B cell (primary cell): ENCODE data around the gene EIF4E2. TPM values are rescaled to one million over a fixed set of nuclear protein-coding genes. Genes with fewer than 3 reads are reported as not detected.

ENCODE experiments used
- ATAC-seq: fragments of 200-7000 bp; cut with Tn5 transposase; one replicate; pipeline ENCODE4 v1.10.0; 2021; ENCODE audit warnings: low read depth, mild to moderate bottlenecking, moderate number of reproducible peaks, moderate library complexity
- CTCF ChIA-PET: fragments of 350-600 bp; sonication (Branson Sonifier 250); formaldehyde crosslinking; loops from one replicate; lab custom pipeline; 2021; ENCODE audit warnings: antibody characterized with exemption, inconsistent platforms; lab: Charles Lee
- POLR2A ChIA-PET: fragments of 350-600 bp; sonication (Branson Sonifier 250); formaldehyde crosslinking; loops from one replicate; lab custom pipeline; 2021; ENCODE audit warnings: antibody characterized with exemption; lab: Charles Lee
- DNase-seq: peaks from one replicate; pipeline ENCODE4 v3.0.0; 2013
- H2AFZ ChIP-seq: 2 replicates; pipeline ENCODE4 v1.6.1; 2012; ENCODE audit warnings: mild to moderate bottlenecking, low read depth, low read length; ENCODE audit not compliant: insufficient read depth, poor library complexity, severe bottlenecking
- H3K27ac ChIP-seq, 2 donors: 1 replicate in 1 of 2; 2 replicates in 1 of 2; pipeline ENCODE4 v1.5.1; 2012 to 2013; ENCODE audit warnings: low read length in 2 of 2, mild to moderate bottlenecking in 2 of 2, moderate library complexity in 1 of 2
- H3K27me3 ChIP-seq, 4 experiments: fragments of 200-600 bp in 1 of 4; sonication (generic) in 1 of 4; replicated peaks in 1 of 4; 1 replicate in 2 of 4; 2 replicates in 2 of 4; pipeline versions ENCODE4 v1.6.1 to v1.7.0; 2013 to 2016; ENCODE audit warnings: low read length in 3 of 4, mild to moderate bottlenecking in 2 of 4, mixed read lengths in 1 of 4, moderate library complexity in 1 of 4; ENCODE audit not compliant: insufficient read depth in 4 of 4, control insufficient read depth in 3 of 4; ENCODE audit errors: control extremely low read depth in 1 of 4
- H3K36me3 ChIP-seq, 2 experiments: replicated peaks in 1 of 2; 1 replicate in 1 of 2; 2 replicates in 1 of 2; pipeline versions ENCODE4 v1.6.1 to v1.7.1; 2013; ENCODE audit warnings: low read length in 1 of 2; ENCODE audit not compliant: insufficient read depth in 2 of 2, control insufficient read depth in 1 of 2; ENCODE audit errors: control extremely low read depth in 1 of 2, extremely low read depth in 1 of 2
- H3K4me1 ChIP-seq, 2 donors: fragments of 200-600 bp in 1 of 2; sonication (generic) in 1 of 2; 1 replicate in 1 of 2; 2 replicates in 1 of 2; pipeline versions ENCODE4 v1.5.1 to v1.6.1; 2013 to 2017; ENCODE audit warnings: low read length in 2 of 2; ENCODE audit not compliant: control insufficient read depth in 2 of 2, insufficient read depth in 2 of 2
- H3K4me2 ChIP-seq: replicated peaks from 2 replicates; pipeline ENCODE3; 2012; ENCODE audit warnings: mild to moderate bottlenecking, low read depth, low read length; ENCODE audit not compliant: poor library complexity, severe bottlenecking
- H3K4me3 ChIP-seq, 5 experiments: fragments of 200-600 bp in 1 of 5; sonication (generic) in 1 of 5; 1 replicate in 3 of 5; 2 replicates in 2 of 5; pipeline versions ENCODE4 v1.5.1 to v1.7.0; 2011 to 2016; ENCODE audit warnings: low read length in 4 of 5, mild to moderate bottlenecking in 4 of 5, low read depth in 2 of 5, control low read depth in 1 of 5, moderate library complexity in 1 of 5; ENCODE audit not compliant: insufficient read depth in 1 of 5; ENCODE audit errors: control extremely low read depth in 1 of 5, extremely low read depth in 1 of 5
- H3K79me2 ChIP-seq: fragments of 200-600 bp; sonication (generic); one replicate; pipeline ENCODE4 v1.6.0; 2016; ENCODE audit warnings: low read length; ENCODE audit not compliant: control insufficient read depth, insufficient read depth
- H3K9ac ChIP-seq: fragments of 200-600 bp; sonication (generic); 2 replicates; pipeline ENCODE4 v1.6.1; 2017; ENCODE audit warnings: mild to moderate bottlenecking, low read length, moderate library complexity
- H3K9me3 ChIP-seq, 3 donors: one replicate each; pipeline versions ENCODE4 v1.6.1 to v1.7.1; 2013; ENCODE audit warnings: low read length in 2 of 3; ENCODE audit not compliant: control insufficient read depth in 2 of 3, insufficient read depth in 1 of 3; ENCODE audit errors: control extremely low read depth in 1 of 3
- H4K20me1 ChIP-seq: 2 replicates; pipeline ENCODE4 v1.6.0; 2012; ENCODE audit warnings: mild to moderate bottlenecking, low read length; ENCODE audit not compliant: insufficient read depth, control insufficient read depth, poor library complexity, severe bottlenecking
- H3K27ac Mint-ChIP-seq: one replicate; pipeline ENCODE4 v1.8.0; 2021; ENCODE audit warnings: mixed read lengths
- H3K27me3 Mint-ChIP-seq: one replicate; pipeline ENCODE4 v1.8.0; 2021; ENCODE audit warnings: mixed read lengths
- H3K4me1 Mint-ChIP-seq: one replicate; pipeline ENCODE4 v1.8.0; 2021; ENCODE audit warnings: mixed read lengths
- H3K4me3 Mint-ChIP-seq: one replicate; pipeline ENCODE4 v1.8.0; 2021; ENCODE audit warnings: mixed read lengths
- H3K9me3 Mint-ChIP-seq: one replicate; pipeline ENCODE4 v1.8.0; 2022; ENCODE audit warnings: mixed read lengths; ENCODE audit not compliant: insufficient read depth
- CTCF ChIP-seq: fragments of 200-600 bp; IDR thresholded peaks from one replicate; pipeline ENCODE4 v1.8.0; 2022; ENCODE audit warnings: antibody characterized with exemption, mild to moderate bottlenecking
- EZH2 ChIP-seq: IDR thresholded peaks from 2 replicates; pipeline ENCODE4 v1.6.1; 2012; ENCODE audit warnings: borderline replicate concordance, low read depth, mild to moderate bottlenecking, moderate library complexity, low read length; ENCODE audit not compliant: insufficient read depth, poor library complexity, severe bottlenecking
- WGBS: methylation state at CpG from one replicate; pipeline ENCODE4 v1.1.5; 2013; ENCODE audit warnings: missing lambda C conversion rate; ENCODE audit not compliant: insufficient coverage; 5-methylcytosine and 5-hydroxymethylcytosine counted together
- intact Hi-C: fragments of 100-400 bp; cut with micrococcal nuclease; formaldehyde crosslinking; loops from one replicate; pipeline ENCODE4 v1.10.0; 2022
- polyA plus RNA-seq: library from polyadenylated mRNA; depleted of rRNA; stranded (reverse); fragments of >200 nt; gene quantifications from 2 replicates; pipeline ENCODE4 v1.2.3, GENCODE V29; 2012
- total RNA-seq, 2 donors: library from RNA; stranded (reverse); fragments of 120-200 nt in 1 of 2; gene quantifications; 1 replicate in 1 of 2; 2 replicates in 1 of 2; pipeline versions ENCODE4 v1.2.3 to v1.2.4, GENCODE V29; 2013 to 2022

EIF4E2 gene
- total and polyA plus RNA-seq, 2 donors (not counting 1 experiment from before 2014, with no cell fraction given): 17.9 to 67.0 TPM

GRCh38 chr2:232593982-232594381, 43.5 kb downstream of the EIF4E2 start:
- no peak overlapping the region for H2AFZ ChIP-seq
- POLR2A ChIA-PET: no interaction called here
- Mint-ChIP-seq H3K9me3 (peaks cover 3% of the 10 kb centered on the region), H3K4me1 (no peaks in the 10 kb centered on the region), H3K4me3 (no peak overlapping the region), H3K27me3 (no peaks in the 10 kb centered on the region), H3K27ac (no peak overlapping the region)
- WGBS: 86% methylated on average over 4 of the region's 7 CpGs
- no peaks in the 10 kb centered on the region for H3K79me2 ChIP-seq
- DNase-seq (no peak), ATAC-seq (no peak)
- no peaks in the 10 kb centered on the region for H3K27me3 ChIP-seq
- no peaks in the 10 kb centered on the region for H3K36me3 ChIP-seq
- intact Hi-C loops: no loop called here
- H3K4me3 ChIP-seq: no peak overlapping the region
- no peaks in the 10 kb centered on the region for H4K20me1 ChIP-seq
- CTCF ChIA-PET: no interaction called here
- peaks cover 0 to 7% (median 0%) of the 10 kb centered on the region in 3 donors for H3K9me3 ChIP-seq
- no peaks in the 10 kb centered on the region for H3K4me1 ChIP-seq
- H3K27ac ChIP-seq: no peak overlapping the region
- no peak overlapping the region for H3K9ac ChIP-seq
- no peak overlapping the region for H3K4me2 ChIP-seq
- TF ChIP-seq EZH2: no peak
- TF ChIP-seq CTCF: no peak

- Mint-ChIP-seq H3K27ac (no peak overlapping the region), H3K27me3 (no peaks in the 10 kb centered on the region), H3K4me3 (no peak overlapping the region), H3K9me3 (peaks cover 3% of the 10 kb centered on the region), H3K4me1 (no peaks in the 10 kb centered on the region)
- TF ChIP-seq EZH2 (no peak), CTCF (no peak)
- H3K4me3 ChIP-seq: no peak overlapping the region
- H3K27me3 ChIP-seq: no peaks in the 10 kb centered on the region
- H3K9me3 ChIP-seq: peaks cover 0 to 7% (median 0%) of the 10 kb centered on the region in 3 donors
- DNase-seq: no peak
- intact Hi-C loops: no loop called here
- WGBS: 98% methylated on average over 5 of the region's 7 CpGs
- no peak overlapping the region for H3K9ac ChIP-seq
- H3K4me1 ChIP-seq: no peaks in the 10 kb centered on the region
- no peak for ATAC-seq
- POLR2A ChIA-PET: no interaction called here
- H2AFZ ChIP-seq: no peak overlapping the region
- no peaks in the 10 kb centered on the region for H3K79me2 ChIP-seq
- no peak overlapping the region for H3K4me2 ChIP-seq
- H3K27ac ChIP-seq: no peak overlapping the region
- H3K36me3 ChIP-seq: no peaks in the 10 kb centered on the region
- CTCF ChIA-PET: no interaction called here
- H4K20me1 ChIP-seq: no peaks in the 10 kb centered on the region
These were observed 47.0 kb downstream of the EIF4E2 start for GRCh38 chr2:232597362-232598079.
